K562 (cell line): Measurements from ENCODE around the gene H2BK1. TPM values are rescaled to one million over a fixed set of nuclear protein-coding genes. Genes with fewer than 3 reads are reported as not detected.

Experiments used
- ATAC-seq: fragments of 200-7000 bp; cut with Tn5 transposase; 3 replicates; pipeline ENCODE4 v1.9.1; 2020; ENCODE audit warnings: moderate library complexity
- BruUV-seq: library from RNA; stranded (reverse); fragments of 400-500 nt; replicated peaks from 2 replicates; lab custom pipeline; 2021; lab: Mats Ljungman, UMichigan
- CTCF ChIA-PET: fragments of 300-600 bp; formaldehyde crosslinking; extraction: SDS; loops from one replicate; lab custom pipeline; 2021; ENCODE audit warnings: low intra/inter-chr PET ratio; lab: Yijun Ruan, JAX
- POLR2A ChIA-PET: fragments of 300-600, 350-650 bp; sonication (Branson Sonifier 250); formaldehyde crosslinking; extraction: SDS; loops from one replicate; lab custom pipeline; 2021; ENCODE audit warnings: antibody characterized with exemption, inconsistent platforms; lab: Yijun Ruan, JAX
- DNase-seq, 4 experiments: peaks; one replicate each; pipeline versions ENCODE4 v3.0.0 to v3.0.0-alpha.2; 2011 to 2018; ENCODE audit warnings: low spot score in 3 of 4, mixed read lengths in 3 of 4; ENCODE audit errors: extremely low read depth in 1 of 4
- FAIRE-seq: peaks from 2 replicates; lab custom pipeline; 2011; peaks lifted over from hg19 to GRCh38; lab: Jason Lieb, UNC
- H2AFZ ChIP-seq: 2 replicates; pipeline ENCODE4 v1.6.0; 2011; ENCODE audit warnings: low read depth, low read length, control low read depth, inconsistent platforms
- H3K27ac ChIP-seq: fragments of 200-600 bp; 3 replicates; pipeline ENCODE4 v1.8.0; 2011; ENCODE audit warnings: low read depth, mild to moderate bottlenecking, control low read depth, inconsistent platforms, low read length, moderate library complexity, mixed read lengths; ENCODE audit errors: extremely low read depth
- H3K27me3 ChIP-seq, 2 experiments: fragments of 300-600 bp in 1 of 2; 2 replicates in 1 of 2; 3 replicates in 1 of 2; pipeline versions ENCODE4 v1.6.0 to v1.8.0; 2011; ENCODE audit warnings: inconsistent platforms in 2 of 2, low read length in 2 of 2, mild to moderate bottlenecking in 1 of 2, mixed read lengths in 1 of 2, moderate library complexity in 1 of 2; ENCODE audit not compliant: control insufficient read depth in 2 of 2, insufficient read depth in 2 of 2
- H3K36me3 ChIP-seq: fragments of 300-600 bp; 3 replicates; pipeline ENCODE4 v1.8.0; 2011; ENCODE audit warnings: mild to moderate bottlenecking, low read length, inconsistent platforms; ENCODE audit not compliant: control insufficient read depth, insufficient read depth
- H3K4me1 ChIP-seq, 2 experiments: fragments of 200-600 bp in 1 of 2; replicated peaks in 1 of 2; 2 replicates in 1 of 2; 3 replicates in 1 of 2; pipeline versions ENCODE4 v1.5.1 to v1.8.0; 2011; ENCODE audit warnings: inconsistent platforms in 2 of 2, low read length in 2 of 2, mild to moderate bottlenecking in 1 of 2, mixed read lengths in 1 of 2, moderate library complexity in 1 of 2; ENCODE audit not compliant: control insufficient read depth in 2 of 2, insufficient read depth in 2 of 2
- H3K4me2 ChIP-seq: 2 replicates; pipeline ENCODE4 v1.6.1; 2011; ENCODE audit warnings: low read length, control low read depth, inconsistent platforms, mixed read lengths; ENCODE audit not compliant: insufficient read depth
- H3K4me3 ChIP-seq: fragments of 200-600 bp; sonication (generic), shearing (Covaris generic); 2 replicates; pipeline ENCODE4 v1.5.1; 2016; ENCODE audit warnings: control low read depth, inconsistent platforms
- H3K79me2 ChIP-seq: fragments of 200-600 bp; 3 replicates; pipeline ENCODE4 v1.8.0; 2011; ENCODE audit warnings: low read length, inconsistent platforms; ENCODE audit not compliant: control insufficient read depth, insufficient read depth
- H3K9ac ChIP-seq, 2 experiments: 2 replicates each; pipeline versions ENCODE4 v1.6.0 to v1.6.1; 2011; ENCODE audit warnings: low read depth in 2 of 2, low read length in 2 of 2, control low read depth in 1 of 2, inconsistent platforms in 1 of 2, mild to moderate bottlenecking in 1 of 2, mixed read lengths in 1 of 2; ENCODE audit not compliant: insufficient read depth in 1 of 2
- H3K9me1 ChIP-seq: one replicate; pipeline ENCODE4 v1.6.0; 2011; ENCODE audit warnings: inconsistent platforms, mild to moderate bottlenecking, low read length, moderate library complexity; ENCODE audit not compliant: control insufficient read depth, insufficient read depth
- H3K9me3 ChIP-seq: replicated peaks from 2 replicates; pipeline ENCODE4 v1.5.1; 2011; ENCODE audit warnings: low read depth, low read length, inconsistent platforms; ENCODE audit not compliant: control insufficient read depth, insufficient read depth
- H4K20me1 ChIP-seq: replicated peaks from 2 replicates; pipeline ENCODE4 v1.6.1; 2011; ENCODE audit warnings: low read length, inconsistent platforms, mixed read lengths; ENCODE audit not compliant: control insufficient read depth, insufficient read depth
- CBX2 ChIP-seq: fragments of 200-600 bp; sonication (generic); IDR thresholded peaks from one replicate; pipeline ENCODE4 v1.6.1; 2012; ENCODE audit warnings: mild to moderate bottlenecking, low read length, inconsistent platforms; ENCODE audit not compliant: insufficient read depth, poor library complexity, severe bottlenecking
- NFIC ChIP-seq: fragments of 450-650 bp; IDR thresholded peaks from 2 replicates; pipeline ENCODE4 v1.6.1; 2017; ENCODE audit warnings: mild to moderate bottlenecking, inconsistent platforms
- RBBP5 ChIP-seq: fragments of 200-600 bp; sonication (generic); IDR thresholded peaks from 2 replicates; pipeline ENCODE4 v1.6.1; 2012; ENCODE audit warnings: borderline replicate concordance, mild to moderate bottlenecking, low read length, control low read depth, inconsistent platforms; ENCODE audit not compliant: insufficient read depth, poor library complexity, severe bottlenecking
- SETDB1 ChIP-seq: IDR thresholded peaks from one replicate; pipeline ENCODE4 v1.6.1; 2012; ENCODE audit warnings: low read length, control low read depth, inconsistent platforms
- WGBS: fragments of 100-300 bp; shearing (Covaris generic); methylation state at CpG from one replicate; pipeline ENCODE4 v1.1.6; 2016; ENCODE audit warnings: low coverage, mixed read lengths; ENCODE audit not compliant: insufficient coverage; ENCODE audit errors: missing lambda C conversion rate; 5-methylcytosine and 5-hydroxymethylcytosine counted together
- in situ Hi-C: fragments of 300-500 bp; cut with MboI; formaldehyde crosslinking; loops from 4 replicates; pipeline ENCODE4 v1.15.0; 2018; ENCODE audit warnings: inconsistent platforms, mixed read lengths
- intact Hi-C: fragments of 100-400 bp; cut with micrococcal nuclease; formaldehyde crosslinking; loops from 2 replicates; pipeline ENCODE4 v1.14.2; 2022
- polyA plus RNA-seq, 8 experiments: library from polyadenylated mRNA; depleted of rRNA in 4 of 8; stranded (reverse) in 5 of 8; unstranded in 3 of 8; fragments of >200 nt; fragmentation: Nextera tagmentation in 2 of 8; fragmentation: Illumina TruSeq in 1 of 8; extraction: Ambion mirVana in 2 of 8; extraction: Trizol in 1 of 8; gene quantifications; 2 replicates each; pipeline versions ENCODE4 v1.2.1 to v1.2.3, GENCODE V29; 2011 to 2014; ENCODE audit warnings: inconsistent platforms in 1 of 8, missing spikeins in 1 of 8
- total RNA-seq, 7 experiments: library from RNA; depleted of rRNA in 6 of 7; stranded (reverse); fragments of >200 nt in 6 of 7; fragmentation: Illumina TruSeq in 2 of 7; extraction: Trizol in 2 of 7; gene quantifications; 2 replicates each; pipeline versions ENCODE4 v1.2.1 to v1.2.3, GENCODE V29; 2011 to 2021; ENCODE audit warnings: low replicate concordance in 1 of 7
- TF ChIP-seq, protein P1 (sequence below): sonication (generic); formaldehyde crosslinking; IDR thresholded peaks from 2 replicates; pipeline ENCODE4 v1.8.0; 2022; ENCODE audit warnings: missing genetic modification reagents, mild to moderate bottlenecking, moderate library complexity, borderline replicate concordance

The H2BK1 gene
- total and polyA plus RNA-seq, 9 of the 15 experiments (the other 6 are each of a cell fraction or from before 2014, with no cell fraction given), result not detected

DNA sequence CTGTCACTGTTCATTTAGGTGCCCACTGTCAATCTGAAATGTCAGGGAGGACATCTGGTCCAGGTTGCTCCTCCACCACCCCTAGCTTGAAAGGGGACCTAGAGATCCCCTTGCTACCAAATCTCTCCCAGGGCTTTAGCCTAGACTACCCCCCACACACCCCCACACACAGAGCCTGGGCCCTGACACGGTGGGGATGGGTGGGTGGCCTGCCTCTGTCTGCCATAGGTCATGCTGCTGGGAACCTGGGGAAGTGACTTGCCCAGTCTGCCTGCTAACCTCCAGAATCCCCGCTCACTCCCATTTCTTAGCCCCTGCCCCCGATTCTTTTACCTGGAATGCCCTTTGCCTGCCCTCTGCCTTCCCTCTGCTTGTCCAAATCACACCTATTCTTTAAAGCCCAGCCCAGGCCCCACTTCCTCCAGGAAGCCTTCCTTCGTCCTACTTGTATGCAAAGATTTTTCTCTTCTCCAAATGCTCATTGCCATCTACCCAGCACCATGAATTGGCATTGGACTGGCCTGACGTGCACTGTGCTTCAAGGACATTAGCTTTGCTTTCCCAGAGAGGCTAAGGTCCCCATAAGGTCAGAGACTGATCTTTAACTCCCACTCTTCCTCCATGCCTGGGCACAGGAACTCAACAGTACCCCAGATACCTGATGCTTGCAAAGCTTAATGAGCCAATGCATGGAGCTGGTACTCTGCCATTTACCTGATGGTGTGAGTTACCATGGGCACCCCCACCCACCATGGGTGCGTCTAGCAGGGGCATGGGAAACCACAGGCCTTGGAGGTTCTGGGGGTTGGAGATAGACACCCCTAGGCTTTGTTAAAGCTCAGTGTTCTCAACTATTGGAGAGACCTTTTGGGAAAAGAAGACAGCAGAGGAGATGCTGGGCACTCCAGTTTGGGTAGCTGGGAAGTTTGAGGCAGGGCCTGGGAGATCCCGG, 40.2 kb upstream of the H2BK1 start:
- Histone ChIP-seq H3K9me1 (no peaks in the 10 kb centered on the region), H3K4me2 (no peak overlapping the region), H3K4me1 (peaks cover 21 to 68% of the 10 kb centered on the region in 2 experiments; a peak in 4 of 5 replicates), H3K36me3 (no peaks in the 10 kb centered on the region), H2AFZ (no peak overlapping the region), H4K20me1 (peaks cover 31% of the 10 kb centered on the region), H3K27me3 (peaks cover 39 to 65% of the 10 kb centered on the region in 2 experiments), H3K9me3 (no peaks in the 10 kb centered on the region), H3K4me3 (no peak overlapping the region), H3K79me2 (no peaks in the 10 kb centered on the region), H3K27ac (no peak overlapping the region), H3K9ac (no peak overlapping the region; a peak in 1 of 4 replicates)
- CTCF ChIA-PET, result no interaction called here
- ATAC-seq, result no peak
- TF ChIP-seq RBBP5 (peak; percentile 25), CBX2 (no peak)
- WGBS, result 41% methylated on average over 7 of the region's 7 CpGs
- POLR2A ChIA-PET, result interaction anchor here (1.4 to 2.3 kb wide), 3 partner anchors 11 to 23 kb away, joined by 3 to 8 read pairs (median 4); no protein-coding TSS in a partner anchor
- intact Hi-C loops (no loop called here), in situ Hi-C loops (no loop called here)
- peak; percentile 55 for FAIRE-seq
- DNase-seq, result no peak
- no TSS peak for BruUV-seq

DNA sequence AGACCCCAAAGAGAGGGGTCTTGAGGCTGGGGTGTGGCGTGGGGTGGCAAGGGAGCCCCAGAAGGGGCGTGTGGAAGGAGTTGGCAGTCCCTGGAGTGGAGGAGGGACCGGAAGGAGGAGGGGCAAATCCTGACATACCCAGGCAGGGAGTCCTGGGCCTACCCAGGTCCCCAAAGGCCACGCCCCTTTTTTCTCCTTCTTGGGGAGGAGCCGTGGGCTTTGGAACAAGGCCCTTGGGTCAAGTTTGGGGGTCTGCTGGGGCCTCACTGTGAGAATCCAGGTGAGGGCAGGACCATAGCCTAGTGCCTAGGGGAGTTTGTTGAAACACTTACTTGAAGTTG, 39.4 kb upstream of the H2BK1 start:
- H3K4me2 ChIP-seq, result no peak overlapping the region
- FAIRE-seq (no peak), DNase-seq (peak; percentile 53 to 65 (median 59)), ATAC-seq (no peak)
- in situ Hi-C loops (no loop called here), intact Hi-C loops (no loop called here)
- H3K9me1 ChIP-seq, result peaks cover 4% of the 10 kb centered on the region
- no peaks in the 10 kb centered on the region for H3K9me3 ChIP-seq
- peaks cover 31 to 62% of the 10 kb centered on the region in 2 experiments for H3K27me3 ChIP-seq
- no peak overlapping the region for H2AFZ ChIP-seq
- H3K36me3 ChIP-seq, result no peaks in the 10 kb centered on the region
- POLR2A ChIA-PET, result interaction anchor here (0.7 to 2.3 kb wide), 4 partner anchors 10 to 72 kb away, joined by 3 to 8 read pairs (median 5); no protein-coding TSS in a partner anchor
- H3K79me2 ChIP-seq, result no peaks in the 10 kb centered on the region
- TF ChIP-seq SETDB1 (no peak), NFIC (0 out of 2 replicates have a peak, but pooled peaks have one; percentile 2)
- TF ChIP-seq, protein P1, sequence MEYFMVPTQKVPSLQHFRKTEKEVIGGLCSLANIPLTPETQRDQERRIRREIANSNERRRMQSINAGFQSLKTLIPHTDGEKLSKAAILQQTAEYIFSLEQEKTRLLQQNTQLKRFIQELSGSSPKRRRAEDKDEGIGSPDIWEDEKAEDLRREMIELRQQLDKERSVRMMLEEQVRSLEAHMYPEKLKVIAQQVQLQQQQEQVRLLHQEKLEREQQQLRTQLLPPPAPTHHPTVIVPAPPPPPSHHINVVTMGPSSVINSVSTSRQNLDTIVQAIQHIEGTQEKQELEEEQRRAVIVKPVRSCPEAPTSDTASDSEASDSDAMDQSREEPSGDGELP (CRISPR knock-in tag), result peak; percentile 26; the same call in 1 of the 2 replicates
- peaks cover 25% of the 10 kb centered on the region; the same call in 1 of the 2 replicates for H4K20me1 ChIP-seq
- H3K4me3 ChIP-seq, result no peak overlapping the region
- peaks cover 27 to 76% of the 10 kb centered on the region in 2 experiments for H3K4me1 ChIP-seq
- 5% methylated on average over 2 of the region's 5 CpGs for WGBS
- CTCF ChIA-PET, result no interaction called here
- H3K9ac ChIP-seq, result no peak overlapping the region
- no TSS peak for BruUV-seq
- no peak overlapping the region for H3K27ac ChIP-seq
